Measurements from ENCODE around the gene ARRDC4. TPM values are rescaled to one million over a fixed set of nuclear protein-coding genes. Genes with fewer than 3 reads are reported as not detected.

Gene ARRDC4
- polyA plus RNA-seq, 1 donor from 2014 or later: 39.7 TPM

GRCh38 chr15:97994236-97994635, 33.7 kb downstream of the ARRDC4 start:
- H3K36me3 ChIP-seq (ENCODE audit: insufficient read depth, low read length): no peaks in the 10 kb centered on the region
- no peaks in the 10 kb centered on the region for H3K9me2 ChIP-seq (ENCODE audit: insufficient read depth, low read length)
- TF ChIP-seq EP300 (conservative IDR thresholded peaks at IDR 0.05; ENCODE audit: poor library complexity, severe bottlenecking) (no peak), EZH2 (IDR thresholded peaks at IDR 0.05; ENCODE audit: borderline replicate concordance, insufficient read depth, low read length, poor library complexity, severe bottlenecking) (no peak), REST (IDR thresholded peaks at IDR 0.05; ENCODE audit: borderline replicate concordance) (no peak), POLR2AphosphoS5 (IDR thresholded peaks at IDR 0.05) (no peak), TAF1 (IDR thresholded peaks at IDR 0.05; ENCODE audit: low read depth) (no peak), MXI1 (conservative IDR thresholded peaks at IDR 0.05; ENCODE audit: poor library complexity, severe bottlenecking) (no peak), RAD21 (conservative IDR thresholded peaks at IDR 0.05) (no peak), SMC3 (conservative IDR thresholded peaks at IDR 0.05; ENCODE audit: poor library complexity) (no peak)
- TF ChIP-seq, protein P1, sequence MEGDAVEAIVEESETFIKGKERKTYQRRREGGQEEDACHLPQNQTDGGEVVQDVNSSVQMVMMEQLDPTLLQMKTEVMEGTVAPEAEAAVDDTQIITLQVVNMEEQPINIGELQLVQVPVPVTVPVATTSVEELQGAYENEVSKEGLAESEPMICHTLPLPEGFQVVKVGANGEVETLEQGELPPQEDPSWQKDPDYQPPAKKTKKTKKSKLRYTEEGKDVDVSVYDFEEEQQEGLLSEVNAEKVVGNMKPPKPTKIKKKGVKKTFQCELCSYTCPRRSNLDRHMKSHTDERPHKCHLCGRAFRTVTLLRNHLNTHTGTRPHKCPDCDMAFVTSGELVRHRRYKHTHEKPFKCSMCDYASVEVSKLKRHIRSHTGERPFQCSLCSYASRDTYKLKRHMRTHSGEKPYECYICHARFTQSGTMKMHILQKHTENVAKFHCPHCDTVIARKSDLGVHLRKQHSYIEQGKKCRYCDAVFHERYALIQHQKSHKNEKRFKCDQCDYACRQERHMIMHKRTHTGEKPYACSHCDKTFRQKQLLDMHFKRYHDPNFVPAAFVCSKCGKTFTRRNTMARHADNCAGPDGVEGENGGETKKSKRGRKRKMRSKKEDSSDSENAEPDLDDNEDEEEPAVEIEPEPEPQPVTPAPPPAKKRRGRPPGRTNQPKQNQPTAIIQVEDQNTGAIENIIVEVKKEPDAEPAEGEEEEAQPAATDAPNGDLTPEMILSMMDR (IDR thresholded peaks at IDR 0.05; ENCODE audit: poor library complexity, severe bottlenecking): no peak
- no peak overlapping the region for H3K4me2 ChIP-seq (ENCODE audit: low read length)
- H3K79me2 ChIP-seq (replicated peaks; ENCODE audit: insufficient read depth, low read length): no peaks in the 10 kb centered on the region
- no peak overlapping the region for H3K4me3 ChIP-seq (ENCODE audit: low read length)
- no peaks in the 10 kb centered on the region for H3F3A ChIP-seq (ENCODE audit: insufficient read depth, low read length, poor library complexity, severe bottlenecking)
- no peaks in the 10 kb centered on the region for H4K20me1 ChIP-seq (ENCODE audit: insufficient read depth)
- no peak overlapping the region for H3K27ac ChIP-seq (ENCODE audit: low read length)
- H2AFZ ChIP-seq (ENCODE audit: low read depth, low read length): no peak overlapping the region
- no peaks in the 10 kb centered on the region for H3K27me3 ChIP-seq (ENCODE audit: insufficient read depth, low read depth, low read length)
- no peak overlapping the region for H3K9ac ChIP-seq (ENCODE audit: low read length)
- H3K9me3 ChIP-seq (ENCODE audit: low read length): no peaks in the 10 kb centered on the region

DNA sequence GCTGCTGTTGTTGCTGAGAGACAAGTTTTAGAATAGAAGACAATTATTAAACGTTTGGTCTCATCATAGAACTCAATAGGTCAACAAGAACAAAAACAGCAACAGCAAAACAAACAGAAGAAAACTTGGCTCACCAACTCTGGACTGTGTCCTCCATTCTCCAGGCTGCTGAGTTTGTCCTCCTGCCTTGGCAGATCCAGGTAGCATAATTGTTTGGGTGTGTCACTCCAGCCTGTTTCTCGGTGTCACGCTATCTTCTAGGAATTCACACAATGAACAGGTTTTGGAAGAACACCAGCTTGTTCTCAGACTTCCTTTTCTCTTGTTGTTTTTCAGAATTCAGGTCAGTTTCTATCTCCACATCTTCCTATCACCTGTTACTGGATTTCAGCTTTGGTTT, 34.7 kb downstream of the ARRDC4 start:
- H3F3A ChIP-seq (ENCODE audit: insufficient read depth, low read length, poor library complexity, severe bottlenecking): no peaks in the 10 kb centered on the region
- no peak overlapping the region for H2AFZ ChIP-seq (ENCODE audit: low read depth, low read length)
- no peaks in the 10 kb centered on the region for H3K9me3 ChIP-seq (ENCODE audit: low read length)
- H3K9ac ChIP-seq (ENCODE audit: low read length): no peak overlapping the region
- H4K20me1 ChIP-seq (ENCODE audit: insufficient read depth): no peaks in the 10 kb centered on the region
- no peak overlapping the region for H3K27ac ChIP-seq (ENCODE audit: low read length)
- TF ChIP-seq MXI1 (conservative IDR thresholded peaks at IDR 0.05; ENCODE audit: poor library complexity, severe bottlenecking) (no peak), RAD21 (conservative IDR thresholded peaks at IDR 0.05) (no peak)
- no peaks in the 10 kb centered on the region for H3K27me3 ChIP-seq (ENCODE audit: insufficient read depth, low read depth, low read length)
- no peaks in the 10 kb centered on the region for H3K36me3 ChIP-seq (ENCODE audit: insufficient read depth, low read length)
- no peaks in the 10 kb centered on the region for H3K9me2 ChIP-seq (ENCODE audit: insufficient read depth, low read length)
- no peak overlapping the region for H3K4me3 ChIP-seq (ENCODE audit: low read length)
- H3K79me2 ChIP-seq (replicated peaks; ENCODE audit: insufficient read depth, low read length): no peaks in the 10 kb centered on the region
- no peak overlapping the region for H3K4me2 ChIP-seq (ENCODE audit: low read length)
